Neural cell (in vitro differentiated cells): ENCODE measurements around the gene PAQR5. TPM values are rescaled to one million over a fixed set of nuclear protein-coding genes. Genes with fewer than 3 reads are reported as not detected.

Experiments used
- H2AFZ ChIP-seq: fragments of 200-600, 300-800 bp; sonication (generic), shearing (Covaris generic); 2 replicates; pipeline ENCODE4 v1.6.0; 2014; ENCODE audit warnings: low read depth, mild to moderate bottlenecking, antibody characterized with exemption, low read length, moderate library complexity
- H3F3A ChIP-seq: fragments of 200-600 bp; shearing (Covaris generic); 2 replicates; pipeline ENCODE4 v1.6.1; 2016; ENCODE audit warnings: mild to moderate bottlenecking, moderate library complexity, mixed read lengths, antibody characterized with exemption, low read length; ENCODE audit not compliant: insufficient read depth, poor library complexity, severe bottlenecking
- H3K27ac ChIP-seq: fragments of 200-600, 300-800 bp; sonication (generic), shearing (Covaris generic); 2 replicates; pipeline ENCODE4 v1.5.1; 2014; ENCODE audit warnings: mild to moderate bottlenecking, low read length, moderate library complexity
- H3K27me3 ChIP-seq: fragments of 300-800, 200-600 bp; sonication (generic), shearing (Covaris generic); 2 replicates; pipeline ENCODE4 v1.6.0; 2014; ENCODE audit warnings: mild to moderate bottlenecking, low read depth, low read length, moderate library complexity; ENCODE audit not compliant: insufficient read depth
- H3K36me3 ChIP-seq: fragments of 300-800, 200-600 bp; sonication (generic), shearing (Covaris generic); 2 replicates; pipeline ENCODE4 v1.5.1; 2014; ENCODE audit warnings: mild to moderate bottlenecking, antibody characterized with exemption, low read length, moderate library complexity; ENCODE audit not compliant: insufficient read depth
- H3K4me2 ChIP-seq: fragments of 300-800, 200-600 bp; sonication (generic), shearing (Covaris generic); 2 replicates; pipeline ENCODE4 v1.6.0; 2014; ENCODE audit warnings: mild to moderate bottlenecking, low read length
- H3K4me3 ChIP-seq: fragments of 300-800, 200-600 bp; sonication (generic), shearing (Covaris generic); 2 replicates; pipeline ENCODE4 v1.5.1; 2014; ENCODE audit warnings: mild to moderate bottlenecking, low read length, moderate library complexity
- H3K79me2 ChIP-seq: fragments of 200-600 bp; shearing (Covaris generic); replicated peaks from 2 replicates; pipeline ENCODE4 v1.6.0; 2014; ENCODE audit warnings: mild to moderate bottlenecking, low read length, moderate library complexity; ENCODE audit not compliant: insufficient read depth
- H3K9ac ChIP-seq: fragments of 300-800, 200-600 bp; sonication (generic), shearing (Covaris generic); 2 replicates; pipeline ENCODE4 v1.6.1; 2016; ENCODE audit warnings: mild to moderate bottlenecking, low read length, mixed read lengths
- H3K9me2 ChIP-seq: fragments of 200-600 bp; shearing (Covaris generic); 2 replicates; pipeline ENCODE4 v1.6.1; 2016; ENCODE audit warnings: mild to moderate bottlenecking, low read length, mixed read lengths; ENCODE audit not compliant: insufficient read depth
- H3K9me3 ChIP-seq: fragments of 200-600, 300-800 bp; sonication (generic), shearing (Covaris generic); 2 replicates; pipeline ENCODE4 v1.6.1; 2016; ENCODE audit warnings: mild to moderate bottlenecking, mixed run types, low read length, moderate library complexity, mixed read lengths
- H4K20me1 ChIP-seq: fragments of 200-600 bp; shearing (Covaris generic); 2 replicates; pipeline ENCODE4 v1.6.1; 2016; ENCODE audit warnings: mild to moderate bottlenecking, mixed run types; ENCODE audit not compliant: insufficient read depth
- CTCF ChIP-seq: fragments of 450-650 bp; IDR thresholded peaks from 2 replicates; pipeline ENCODE4 v1.5.1; 2014; ENCODE audit warnings: antibody characterized with exemption, mild to moderate bottlenecking, moderate library complexity; ENCODE audit not compliant: poor library complexity, severe bottlenecking
- EP300 ChIP-seq: fragments of 450-650 bp; conservative IDR thresholded peaks from 2 replicates; pipeline ENCODE4 v1.6.1; 2014; ENCODE audit warnings: antibody characterized with exemption, mild to moderate bottlenecking, moderate library complexity; ENCODE audit not compliant: poor library complexity, severe bottlenecking
- EZH2 ChIP-seq: fragments of 200-600, 300-800 bp; shearing (Covaris generic), sonication (generic); IDR thresholded peaks from 2 replicates; pipeline ENCODE4 v1.6.1; 2014; ENCODE audit warnings: antibody characterized with exemption, low read length, borderline replicate concordance, mild to moderate bottlenecking; ENCODE audit not compliant: insufficient read depth, poor library complexity, severe bottlenecking
- MXI1 ChIP-seq: fragments of 450-650 bp; conservative IDR thresholded peaks from 2 replicates; pipeline ENCODE4 v1.6.1; 2014; ENCODE audit warnings: antibody characterized with exemption, mild to moderate bottlenecking; ENCODE audit not compliant: poor library complexity, severe bottlenecking
- POLR2AphosphoS5 ChIP-seq: IDR thresholded peaks from 2 replicates; pipeline ENCODE4 v1.6.1; 2012
- RAD21 ChIP-seq: fragments of 450-650 bp; conservative IDR thresholded peaks from 2 replicates; pipeline ENCODE4 v1.6.1; 2014; ENCODE audit warnings: antibody characterized with exemption, mild to moderate bottlenecking, moderate library complexity
- SMC3 ChIP-seq: fragments of 450-650 bp; conservative IDR thresholded peaks from 2 replicates; pipeline ENCODE4 v1.6.1; 2014; ENCODE audit warnings: antibody characterized with exemption, mild to moderate bottlenecking, moderate library complexity; ENCODE audit not compliant: poor library complexity
- TAF1 ChIP-seq: IDR thresholded peaks from 2 replicates; pipeline ENCODE4 v1.6.1; 2012; ENCODE audit warnings: low read depth
- polyA plus RNA-seq: library from polyadenylated mRNA; depleted of rRNA; stranded (reverse); fragments of >200 nt; gene quantifications from 2 replicates; pipeline ENCODE4 v1.2.3, GENCODE V29; 2014
- TF ChIP-seq, protein P1 (sequence below): IDR thresholded peaks from 2 replicates; pipeline ENCODE4 v1.6.1; 2012; ENCODE audit warnings: borderline replicate concordance

Gene PAQR5
- polyA plus RNA-seq, 1 donor from 2014 or later: not detected

- H3K79me2 ChIP-seq: peaks cover 20% of the 10 kb centered on the region
- no peak overlapping the region for H3K9ac ChIP-seq
- H3K27ac ChIP-seq: no peak overlapping the region
These were observed 116.7 kb downstream of the PAQR5 start for GRCh38 chr15:69415381-69415780.

DNA sequence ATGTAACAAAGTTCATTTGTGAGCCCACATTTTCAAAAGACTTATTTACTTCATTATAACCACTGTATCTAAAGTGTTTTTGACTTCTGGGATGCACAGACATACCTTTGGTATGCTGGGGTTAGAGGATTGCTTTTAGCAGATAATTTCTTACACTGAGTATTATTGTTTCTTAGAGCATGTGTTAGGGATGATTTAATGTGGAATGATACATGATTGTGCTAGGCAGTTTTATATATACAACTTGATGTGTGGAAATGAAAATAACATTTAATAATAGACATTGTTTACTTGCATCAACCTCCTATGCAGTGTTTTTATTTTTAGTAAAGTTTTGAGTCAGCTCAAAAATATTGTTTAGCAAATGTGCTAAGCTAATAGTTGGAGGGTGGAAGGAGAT lies 118.9 kb downstream of the PAQR5 start:
- no peaks in the 10 kb centered on the region for H3K36me3 ChIP-seq
- TF ChIP-seq POLR2AphosphoS5 (no peak), TAF1 (no peak), CTCF (no peak), MXI1 (no peak), EP300 (no peak), SMC3 (no peak), RAD21 (no peak), EZH2 (no peak)
- TF ChIP-seq, protein P1, sequence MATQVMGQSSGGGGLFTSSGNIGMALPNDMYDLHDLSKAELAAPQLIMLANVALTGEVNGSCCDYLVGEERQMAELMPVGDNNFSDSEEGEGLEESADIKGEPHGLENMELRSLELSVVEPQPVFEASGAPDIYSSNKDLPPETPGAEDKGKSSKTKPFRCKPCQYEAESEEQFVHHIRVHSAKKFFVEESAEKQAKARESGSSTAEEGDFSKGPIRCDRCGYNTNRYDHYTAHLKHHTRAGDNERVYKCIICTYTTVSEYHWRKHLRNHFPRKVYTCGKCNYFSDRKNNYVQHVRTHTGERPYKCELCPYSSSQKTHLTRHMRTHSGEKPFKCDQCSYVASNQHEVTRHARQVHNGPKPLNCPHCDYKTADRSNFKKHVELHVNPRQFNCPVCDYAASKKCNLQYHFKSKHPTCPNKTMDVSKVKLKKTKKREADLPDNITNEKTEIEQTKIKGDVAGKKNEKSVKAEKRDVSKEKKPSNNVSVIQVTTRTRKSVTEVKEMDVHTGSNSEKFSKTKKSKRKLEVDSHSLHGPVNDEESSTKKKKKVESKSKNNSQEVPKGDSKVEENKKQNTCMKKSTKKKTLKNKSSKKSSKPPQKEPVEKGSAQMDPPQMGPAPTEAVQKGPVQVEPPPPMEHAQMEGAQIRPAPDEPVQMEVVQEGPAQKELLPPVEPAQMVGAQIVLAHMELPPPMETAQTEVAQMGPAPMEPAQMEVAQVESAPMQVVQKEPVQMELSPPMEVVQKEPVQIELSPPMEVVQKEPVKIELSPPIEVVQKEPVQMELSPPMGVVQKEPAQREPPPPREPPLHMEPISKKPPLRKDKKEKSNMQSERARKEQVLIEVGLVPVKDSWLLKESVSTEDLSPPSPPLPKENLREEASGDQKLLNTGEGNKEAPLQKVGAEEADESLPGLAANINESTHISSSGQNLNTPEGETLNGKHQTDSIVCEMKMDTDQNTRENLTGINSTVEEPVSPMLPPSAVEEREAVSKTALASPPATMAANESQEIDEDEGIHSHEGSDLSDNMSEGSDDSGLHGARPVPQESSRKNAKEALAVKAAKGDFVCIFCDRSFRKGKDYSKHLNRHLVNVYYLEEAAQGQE: no peak
- no peak overlapping the region for H2AFZ ChIP-seq
- H3F3A ChIP-seq: no peaks in the 10 kb centered on the region
- H4K20me1 ChIP-seq: no peaks in the 10 kb centered on the region
- no peak overlapping the region for H3K27ac ChIP-seq
- no peak overlapping the region for H3K9ac ChIP-seq
- H3K79me2 ChIP-seq: peaks cover 20% of the 10 kb centered on the region
- no peaks in the 10 kb centered on the region for H3K9me3 ChIP-seq
- H3K27me3 ChIP-seq: no peaks in the 10 kb centered on the region
- H3K9me2 ChIP-seq: no peaks in the 10 kb centered on the region
- H3K4me2 ChIP-seq: no peak overlapping the region
- no peak overlapping the region for H3K4me3 ChIP-seq

More at GRCh38 chr15:69415381-69415780, 116.7 kb downstream of the PAQR5 start:
- TF ChIP-seq EZH2: no peak
- no peak for TF ChIP-seq MXI1
- TF ChIP-seq SMC3: no peak
- TF ChIP-seq, protein P1: no peak
- TF ChIP-seq CTCF: no peak
- TF ChIP-seq POLR2AphosphoS5: no peak
- no peak for TF ChIP-seq TAF1
- TF ChIP-seq EP300: no peak
- TF ChIP-seq RAD21: no peak
- H4K20me1 ChIP-seq: no peaks in the 10 kb centered on the region
- H3K27me3 ChIP-seq: no peaks in the 10 kb centered on the region
- no peaks in the 10 kb centered on the region for H3K36me3 ChIP-seq
- no peak overlapping the region for H2AFZ ChIP-seq
- no peaks in the 10 kb centered on the region for H3K9me2 ChIP-seq
- peak overlapping the region; percentile 70 for H3K4me3 ChIP-seq
- no peaks in the 10 kb centered on the region for H3F3A ChIP-seq
- no peak overlapping the region for H3K4me2 ChIP-seq
- H3K9me3 ChIP-seq: no peaks in the 10 kb centered on the region
